KMS-11 (cell line): ENCODE data around the gene TEX35.

Experiments used
- H2AFZ ChIP-seq: fragments of 200-600 bp; sonication (generic); 2 replicates; pipeline ENCODE4 v1.6.1; 2016; ENCODE audit warnings: antibody characterized with exemption, mixed run types, low read depth
- H3K27ac ChIP-seq: fragments of 200-600 bp; sonication (generic); 2 replicates; pipeline ENCODE4 v1.6.1; 2016; ENCODE audit warnings: mild to moderate bottlenecking, mixed run types
- H3K27me3 ChIP-seq: fragments of 200-600 bp; sonication (generic); 2 replicates; pipeline ENCODE4 v1.6.1; 2017; ENCODE audit warnings: mild to moderate bottlenecking, low read depth, mixed run types, moderate library complexity; ENCODE audit not compliant: insufficient read depth
- H3K36me3 ChIP-seq: fragments of 200-600 bp; sonication (generic); 2 replicates; pipeline ENCODE4 v1.6.1; 2017; ENCODE audit warnings: mild to moderate bottlenecking, mixed run types; ENCODE audit not compliant: insufficient read depth
- H3K4me1 ChIP-seq: fragments of 200-600 bp; sonication (generic); 2 replicates; pipeline ENCODE4 v1.6.1; 2016; ENCODE audit warnings: mild to moderate bottlenecking, low read depth, mixed run types; ENCODE audit not compliant: poor library complexity, severe bottlenecking
- H3K4me2 ChIP-seq: fragments of 200-600 bp; sonication (generic); 2 replicates; pipeline ENCODE4 v1.7.0; 2016; ENCODE audit warnings: mild to moderate bottlenecking, mixed run types
- H3K4me3 ChIP-seq: fragments of 200-600 bp; sonication (generic); IDR thresholded peaks from 2 replicates; pipeline ENCODE4 v1.6.1; 2017; ENCODE audit warnings: low read depth, low read length, mixed read lengths; ENCODE audit not compliant: insufficient read depth
- H3K79me2 ChIP-seq: fragments of 200-600 bp; sonication (generic); 2 replicates; pipeline ENCODE4 v1.6.1; 2016; ENCODE audit warnings: low read depth, mixed run types; ENCODE audit not compliant: insufficient read depth
- H3K9ac ChIP-seq: fragments of 200-600 bp; sonication (generic); 2 replicates; pipeline ENCODE4 v1.6.1; 2016; ENCODE audit warnings: mild to moderate bottlenecking, mixed run types
- H4K20me1 ChIP-seq: fragments of 200-600 bp; sonication (generic); 2 replicates; pipeline ENCODE4 v1.6.1; 2016; ENCODE audit warnings: mild to moderate bottlenecking, mixed run types; ENCODE audit not compliant: insufficient read depth
- TF ChIP-seq, protein P1 (sequence below): fragments of 200-600 bp; sonication (generic); conservative IDR thresholded peaks from 2 replicates; pipeline ENCODE4 v1.6.1; 2017; ENCODE audit warnings: low read depth, mild to moderate bottlenecking, antibody characterized with exemption, low read length, moderate library complexity, mixed read lengths

Gene TEX35

DNA sequence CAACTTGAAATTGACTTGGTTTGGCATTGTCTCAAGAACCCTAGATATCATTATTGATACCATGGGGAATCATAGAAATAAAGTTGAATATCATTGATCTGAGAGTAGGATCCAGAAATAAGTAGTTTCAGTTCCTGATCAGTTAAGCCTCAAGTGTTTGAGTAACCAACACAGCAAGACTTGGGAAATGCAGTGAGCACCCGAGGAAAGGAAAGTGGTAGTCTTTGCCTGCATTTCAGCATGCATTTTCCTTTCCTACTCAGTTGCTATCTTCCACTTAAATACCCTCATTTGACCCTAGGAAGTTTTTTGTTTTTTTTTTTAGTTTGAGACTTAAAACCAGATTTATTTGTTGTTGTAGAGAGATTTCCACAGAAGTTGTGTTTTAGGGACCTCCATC is 35.1 kb upstream of the TEX35 start:
- no peak overlapping the region for H3K9ac ChIP-seq
- H2AFZ ChIP-seq: no peak overlapping the region
- no peak overlapping the region for H3K27ac ChIP-seq
- H3K27me3 ChIP-seq: no peaks in the 10 kb centered on the region
- no peak overlapping the region for H3K4me3 ChIP-seq
- H3K4me1 ChIP-seq: no peaks in the 10 kb centered on the region
- H3K36me3 ChIP-seq: no peaks in the 10 kb centered on the region
- H3K4me2 ChIP-seq: no peak overlapping the region
- no peaks in the 10 kb centered on the region for H3K79me2 ChIP-seq
- TF ChIP-seq, protein P1, sequence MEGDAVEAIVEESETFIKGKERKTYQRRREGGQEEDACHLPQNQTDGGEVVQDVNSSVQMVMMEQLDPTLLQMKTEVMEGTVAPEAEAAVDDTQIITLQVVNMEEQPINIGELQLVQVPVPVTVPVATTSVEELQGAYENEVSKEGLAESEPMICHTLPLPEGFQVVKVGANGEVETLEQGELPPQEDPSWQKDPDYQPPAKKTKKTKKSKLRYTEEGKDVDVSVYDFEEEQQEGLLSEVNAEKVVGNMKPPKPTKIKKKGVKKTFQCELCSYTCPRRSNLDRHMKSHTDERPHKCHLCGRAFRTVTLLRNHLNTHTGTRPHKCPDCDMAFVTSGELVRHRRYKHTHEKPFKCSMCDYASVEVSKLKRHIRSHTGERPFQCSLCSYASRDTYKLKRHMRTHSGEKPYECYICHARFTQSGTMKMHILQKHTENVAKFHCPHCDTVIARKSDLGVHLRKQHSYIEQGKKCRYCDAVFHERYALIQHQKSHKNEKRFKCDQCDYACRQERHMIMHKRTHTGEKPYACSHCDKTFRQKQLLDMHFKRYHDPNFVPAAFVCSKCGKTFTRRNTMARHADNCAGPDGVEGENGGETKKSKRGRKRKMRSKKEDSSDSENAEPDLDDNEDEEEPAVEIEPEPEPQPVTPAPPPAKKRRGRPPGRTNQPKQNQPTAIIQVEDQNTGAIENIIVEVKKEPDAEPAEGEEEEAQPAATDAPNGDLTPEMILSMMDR: no peak
- H4K20me1 ChIP-seq: no peaks in the 10 kb centered on the region

DNA sequence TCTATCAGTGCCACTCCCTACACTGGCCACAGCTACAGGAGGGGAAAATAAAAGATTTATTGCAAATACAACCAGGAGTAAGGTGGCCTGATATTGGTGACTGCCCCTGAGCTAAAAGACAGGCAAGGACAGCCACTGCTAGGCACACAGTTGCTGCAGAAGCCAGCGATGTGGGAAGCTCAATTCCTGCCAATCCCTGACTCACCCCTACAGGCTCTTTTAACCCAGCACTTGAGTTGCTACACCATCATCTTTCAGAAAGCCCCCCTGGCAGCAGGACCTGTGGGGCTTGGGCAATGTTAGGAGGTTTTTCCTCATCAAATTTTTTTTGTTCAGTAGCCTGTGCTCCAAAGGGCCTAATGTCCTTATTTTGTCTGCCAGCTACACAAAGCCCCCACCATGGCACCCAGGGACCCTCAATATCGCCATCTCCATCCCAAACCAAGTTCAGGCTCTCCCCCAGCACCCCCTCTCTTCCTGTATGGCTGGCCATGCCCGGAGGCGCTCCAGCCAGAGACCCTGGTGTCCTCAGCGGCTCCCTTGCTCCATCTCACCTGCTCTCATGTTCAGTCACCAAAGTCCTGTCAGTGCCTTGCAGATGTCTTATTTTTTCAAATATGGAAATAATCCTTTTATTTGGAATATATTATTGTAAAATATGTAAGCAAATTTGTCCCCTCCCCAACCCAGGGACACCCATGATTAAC is 29.5 kb upstream of the TEX35 start:
- no peaks in the 10 kb centered on the region for H4K20me1 ChIP-seq
- no peaks in the 10 kb centered on the region for H3K27me3 ChIP-seq
- no peak overlapping the region for H3K27ac ChIP-seq
- H3K9ac ChIP-seq: no peak overlapping the region
- no peaks in the 10 kb centered on the region for H3K79me2 ChIP-seq
- H3K36me3 ChIP-seq: no peaks in the 10 kb centered on the region
- H3K4me2 ChIP-seq: no peak overlapping the region
- no peaks in the 10 kb centered on the region for H3K4me1 ChIP-seq
- TF ChIP-seq, protein P1: no peak
- H2AFZ ChIP-seq: no peak overlapping the region
- no peak overlapping the region for H3K4me3 ChIP-seq

DNA sequence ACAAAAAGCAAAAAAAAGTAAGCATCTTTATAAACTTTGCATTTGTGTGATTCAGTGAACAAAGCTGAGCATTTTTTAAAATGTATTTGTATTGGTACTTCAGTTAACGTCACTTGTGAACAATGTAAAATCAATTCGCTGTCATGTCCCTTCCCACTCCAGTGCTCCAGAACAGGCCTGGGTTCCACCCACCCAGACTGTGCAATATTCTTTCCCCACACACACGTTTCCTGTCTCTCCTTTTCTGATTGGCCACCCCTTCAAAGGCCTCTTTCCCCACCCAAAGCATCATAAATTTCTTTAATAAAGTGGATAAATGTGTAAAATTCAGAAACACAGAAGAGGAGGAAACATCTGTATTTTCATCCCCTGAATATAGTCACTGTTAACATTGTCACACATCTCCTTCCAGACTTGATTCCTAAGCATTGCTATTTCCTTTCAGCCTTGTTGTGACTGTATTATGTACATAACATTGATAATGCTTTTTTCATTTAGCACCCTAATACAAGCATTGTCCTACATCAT is 28.1 kb upstream of the TEX35 start:
- TF ChIP-seq, protein P1: no peak
- Histone ChIP-seq H3K27ac (no peak overlapping the region), H2AFZ (no peak overlapping the region), H3K79me2 (no peaks in the 10 kb centered on the region), H3K4me3 (no peak overlapping the region), H3K4me1 (no peaks in the 10 kb centered on the region), H4K20me1 (no peaks in the 10 kb centered on the region), H3K9ac (no peak overlapping the region), H3K36me3 (no peaks in the 10 kb centered on the region), H3K4me2 (no peak overlapping the region), H3K27me3 (no peaks in the 10 kb centered on the region)

DNA sequence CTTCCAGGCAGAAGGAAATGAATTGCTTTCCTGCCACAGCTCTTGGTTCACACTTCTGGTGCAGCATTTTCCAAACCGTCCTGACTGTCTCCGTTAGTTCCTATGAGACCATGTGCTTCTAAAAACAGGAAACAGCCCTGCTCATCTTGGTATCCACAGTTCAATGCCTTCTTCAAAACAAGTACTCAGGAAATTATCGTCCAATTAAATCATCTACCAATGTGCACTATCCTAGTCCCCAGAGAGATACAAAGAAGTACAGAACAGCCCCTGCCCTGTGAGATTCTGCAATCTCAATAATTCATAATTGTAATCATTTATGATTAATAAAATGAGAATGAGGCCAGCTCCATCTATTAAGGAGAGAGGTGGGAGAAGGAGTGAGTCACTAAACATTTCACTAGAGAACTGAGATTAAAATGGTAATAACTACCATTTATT is 27.3 kb upstream of the TEX35 start:
- Histone ChIP-seq H2AFZ (no peak overlapping the region), H3K4me1 (no peaks in the 10 kb centered on the region), H4K20me1 (no peaks in the 10 kb centered on the region), H3K79me2 (no peaks in the 10 kb centered on the region), H3K27me3 (no peaks in the 10 kb centered on the region), H3K4me2 (no peak overlapping the region), H3K9ac (no peak overlapping the region), H3K27ac (no peak overlapping the region), H3K4me3 (no peak overlapping the region), H3K36me3 (no peaks in the 10 kb centered on the region)
- TF ChIP-seq, protein P1: no peak
